BJ (cell line): ENCODE measurements around the gene SERPINA12. TPM values are rescaled to one million over a fixed set of nuclear protein-coding genes. Genes with fewer than 3 reads are reported as not detected.
A peak's percentile ranks its signal among the peaks of the same experiment; 100 is the strongest.

Experiments
- CTCF ChIA-PET: fragments of 350-600 bp; formaldehyde crosslinking; extraction: SDS; loops from one replicate; lab custom pipeline; 2021; ENCODE audit warnings: antibody characterized with exemption, inconsistent platforms; lab: Yijun Ruan, JAX
- POLR2A ChIA-PET: fragments of 300-600 bp; sonication (Branson Sonifier 250); formaldehyde crosslinking; extraction: SDS; loops from one replicate; lab custom pipeline; 2021; ENCODE audit warnings: antibody characterized with exemption; lab: Charles Lee
- DNase-seq: peaks from one replicate; pipeline ENCODE4 v3.0.0-alpha.2; 2011; ENCODE audit warnings: low read depth
- H3K27me3 ChIP-seq: 2 replicates; pipeline ENCODE4 v1.6.0; 2011; ENCODE audit warnings: low read length; ENCODE audit not compliant: control insufficient read depth, insufficient read depth
- H3K36me3 ChIP-seq: 2 replicates; pipeline ENCODE4 v1.5.1; 2011; ENCODE audit warnings: low read length; ENCODE audit not compliant: control insufficient read depth, insufficient read depth
- H3K4me3 ChIP-seq: 2 replicates; pipeline ENCODE4 v1.5.1; 2011; ENCODE audit warnings: low read depth, mild to moderate bottlenecking, control low read depth, low read length
- CTCF ChIP-seq: IDR thresholded peaks from 2 replicates; pipeline ENCODE4 v1.5.1; 2011; ENCODE audit warnings: low read depth, mild to moderate bottlenecking, control low read depth, inconsistent platforms, low read length, moderate library complexity; ENCODE audit not compliant: insufficient read depth
- polyA plus RNA-seq: library from polyadenylated mRNA; depleted of rRNA; stranded (reverse); fragments of >200 nt; gene quantifications from 2 replicates; pipeline ENCODE4 v1.2.3, GENCODE V29; 2011

SERPINA12 gene
- polyA plus RNA-seq, 1 experiment: not detected

- Histone ChIP-seq H3K27me3 (no peaks in the 10 kb centered on the region), H3K4me3 (no peak overlapping the region), H3K36me3 (no peaks in the 10 kb centered on the region)
- no peak for DNase-seq
- TF ChIP-seq CTCF: no peak
- ChIA-PET POLR2A (no interaction called here), CTCF (interaction anchor here (1.2 kb wide), 1 partner anchor 8 kb away, joined by 4 read pairs; no protein-coding TSS in a partner anchor)
These were observed 15.2 kb downstream of the SERPINA12 start for GRCh38 chr14:94494085-94494484.

DNA sequence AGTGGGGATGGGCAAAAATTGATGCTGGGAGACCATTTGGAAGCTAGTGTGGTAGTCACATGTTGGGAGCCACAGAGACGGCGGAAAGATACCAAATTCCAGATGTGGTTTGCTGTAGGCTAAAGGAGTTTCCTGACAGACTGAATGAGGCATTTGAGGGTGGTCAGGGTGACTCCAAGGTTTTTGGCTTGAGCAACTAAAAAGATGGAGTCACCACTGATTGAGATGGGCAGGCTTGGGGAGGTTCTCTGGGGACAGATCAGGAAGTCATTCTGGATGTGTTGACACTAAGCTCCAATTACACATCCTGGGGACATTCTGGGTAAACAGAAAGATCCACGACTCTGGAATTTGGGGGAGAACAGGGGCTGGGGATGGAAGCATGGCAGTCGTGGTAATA, 17.8 kb downstream of the SERPINA12 start:
- DNase-seq: no peak
- H3K27me3 ChIP-seq: no peaks in the 10 kb centered on the region; the same call in 1 of the 2 replicates
- no peak overlapping the region for H3K4me3 ChIP-seq
- POLR2A ChIA-PET: no interaction called here
- TF ChIP-seq CTCF: no peak
- CTCF ChIA-PET: interaction anchor here (0.6 kb wide), 2 partner anchors 51 to 57 kb away, joined by 3 read pairs; no protein-coding TSS in a partner anchor
- no peaks in the 10 kb centered on the region for H3K36me3 ChIP-seq

DNA sequence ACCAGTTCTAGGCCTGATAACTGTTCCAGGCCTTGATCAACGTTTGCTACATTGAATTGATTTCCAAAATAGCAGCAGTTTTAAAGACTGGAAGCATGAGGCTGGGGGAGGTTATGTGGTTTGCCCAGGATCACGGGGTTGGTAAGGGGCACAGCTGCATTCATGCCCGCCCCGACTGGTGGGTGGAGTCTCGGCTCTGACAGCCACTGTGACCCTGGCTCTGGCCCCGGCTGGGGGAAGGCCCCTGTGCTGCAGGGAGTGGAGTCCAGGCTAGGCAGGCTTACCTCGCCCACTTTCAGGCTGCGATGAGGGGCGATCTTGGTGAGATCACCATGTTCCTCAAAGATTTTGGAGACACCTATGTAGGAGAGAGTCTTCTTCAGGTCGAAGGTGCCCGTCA, 19.9 kb downstream of the SERPINA12 start:
- H3K36me3 ChIP-seq: no peaks in the 10 kb centered on the region
- CTCF ChIA-PET: no interaction called here
- no peak for TF ChIP-seq CTCF
- POLR2A ChIA-PET: no interaction called here
- DNase-seq: no peak
- H3K4me3 ChIP-seq: no peak overlapping the region
- H3K27me3 ChIP-seq: no peaks in the 10 kb centered on the region; the same call in 1 of the 2 replicates

- Histone ChIP-seq H3K36me3 (no peaks in the 10 kb centered on the region), H3K27me3 (no peaks in the 10 kb centered on the region; the same call in 1 of the 2 replicates), H3K4me3 (no peak overlapping the region)
- ChIA-PET CTCF (interaction anchor here (0.6 to 3.9 kb wide), 36 partner anchors 8 to 356 kb away, joined by 3 to 37 read pairs (median 4); partner anchors contain the start of genes SERPINA5 and SERPINA9), POLR2A (no interaction called here)
- TF ChIP-seq CTCF: no peak
- DNase-seq: no peak
These were observed 22.4 kb downstream of the SERPINA12 start for GRCh38 chr14:94486883-94487282.

DNA sequence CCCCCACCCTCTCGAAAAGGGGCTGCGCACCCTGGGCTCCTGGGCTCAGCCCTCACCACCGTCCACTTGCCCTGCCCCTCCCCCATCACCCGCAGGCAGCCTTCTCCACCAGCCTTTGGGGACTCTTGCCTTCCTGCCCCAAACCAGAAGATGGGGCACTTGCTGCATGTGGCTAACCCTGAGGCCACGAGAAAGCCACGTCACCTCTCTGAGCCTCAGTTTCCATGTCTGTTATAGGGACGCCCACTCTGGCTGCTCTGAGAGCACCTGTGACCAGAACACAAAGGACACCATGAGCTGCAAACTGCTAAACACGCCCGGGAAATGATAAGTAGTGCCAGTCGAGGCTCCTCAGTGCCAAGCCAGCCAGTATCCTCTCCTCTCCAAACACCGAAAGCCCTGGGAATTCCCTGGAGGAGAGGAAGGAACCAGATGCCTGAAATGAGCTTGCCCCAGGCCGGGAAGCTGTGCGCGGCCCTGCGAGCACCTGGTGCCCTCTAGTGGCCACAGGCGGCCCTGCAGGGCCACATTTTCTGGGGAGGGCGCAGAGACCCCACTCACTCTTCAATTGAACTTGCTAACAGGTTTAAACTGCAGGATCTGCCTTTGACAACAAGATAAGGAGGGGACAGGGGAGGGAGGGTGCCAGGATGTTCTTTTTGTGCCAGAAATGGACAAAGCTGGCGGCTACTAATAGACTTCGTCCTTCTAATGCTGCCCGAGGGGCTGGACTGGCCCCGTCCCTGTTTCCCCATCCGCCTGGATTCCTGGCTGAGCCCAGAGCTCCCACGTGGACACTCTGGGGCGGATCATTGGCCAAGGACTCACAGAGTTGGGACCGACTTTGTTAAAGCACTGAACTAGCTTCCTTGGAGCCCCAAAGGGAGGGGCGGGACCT, 23.1 kb downstream of the SERPINA12 start:
- no peak overlapping the region for H3K4me3 ChIP-seq
- TF ChIP-seq CTCF: peak; percentile 100
- no peak for DNase-seq
- ChIA-PET CTCF (interaction anchor here (0.5 to 3.9 kb wide), 40 partner anchors 8 to 481 kb away, joined by 3 to 37 read pairs (median 4); partner anchors contain the start of genes SERPINA5 and SERPINA9), POLR2A (no interaction called here)
- no peaks in the 10 kb centered on the region for H3K36me3 ChIP-seq
- no peaks in the 10 kb centered on the region; the same call in 1 of the 2 replicates for H3K27me3 ChIP-seq
